Measurements from ENCODE around the gene OBSL1.
A peak's percentile ranks its signal among the peaks of the same experiment; 100 is the strongest.

The OBSL1 gene

GRCh38 chr2:219511547-219512325, 59.6 kb downstream of the OBSL1 start:
- no peak for DNase-seq

- no peak for DNase-seq
Observed at GRCh38 chr2:219510512-219511135, 60.7 kb downstream of the OBSL1 start.

GRCh38 chr2:219509780-219510511, 61.4 kb downstream of the OBSL1 start:
- peak in 2 of 4 experiments; percentile 15 to 53 for DNase-seq

- no peak for DNase-seq
Observed at GRCh38 chr2:219508971-219509779, 62.2 kb downstream of the OBSL1 start.

GRCh38 chr2:219508444-219508734, 63.0 kb downstream of the OBSL1 start:
- DNase-seq, result no peak

GRCh38 chr2:219507581-219508443, 63.5 kb downstream of the OBSL1 start:
- no peak for DNase-seq

- no peak for DNase-seq
Observed at GRCh38 chr2:219506802-219507526, 64.4 kb downstream of the OBSL1 start.

GRCh38 chr2:219506153-219506801, 65.1 kb downstream of the OBSL1 start:
- no peak for DNase-seq

- no peak for DNase-seq
Observed at GRCh38 chr2:219505585-219505984, 65.8 kb downstream of the OBSL1 start.

GRCh38 chr2:219502618-219503017, 68.7 kb downstream of the OBSL1 start:
- no peak for DNase-seq

- no peak for DNase-seq
Observed at GRCh38 chr2:219501849-219502248, 69.5 kb downstream of the OBSL1 start.
